NOMO-1 treated with dmso at 0.1 percent for 144 hours (cell line): ENCODE data around the gene PTPRJ.
A peak's percentile ranks its signal among the peaks of the same experiment; 100 is the strongest.
"Not testable (repeated sequence)": the region's sequence is repeated elsewhere in the genome, so short reads cannot be mapped to it uniquely, and the experiment has no call there.

ENCODE experiments used
- DNase-seq: peaks from one replicate; lab custom pipeline; 2025; ENCODE audit not compliant: unreplicated experiment; lab: John Stamatoyannopoulos, UW

Gene PTPRJ

DNA sequence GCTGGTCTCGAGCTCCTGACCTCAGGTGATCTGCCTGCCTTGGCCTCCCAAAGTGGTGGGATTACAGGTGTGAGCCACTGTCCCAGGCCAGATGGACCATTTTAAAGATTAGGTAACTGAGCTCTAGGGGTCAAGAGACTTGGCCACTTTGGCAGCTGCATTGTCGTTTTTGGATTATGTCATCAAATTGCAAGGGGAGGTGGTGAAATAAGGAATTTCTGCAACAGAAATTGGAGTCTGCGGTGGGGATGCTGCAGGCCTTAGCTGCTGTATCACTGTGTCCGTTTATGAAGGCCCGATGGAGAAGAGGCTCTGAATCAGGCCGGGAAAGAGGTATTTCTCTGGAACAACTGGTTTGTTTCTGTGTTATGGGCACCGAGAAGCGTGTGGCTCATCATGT, 34.6 kb downstream of the PTPRJ start:
- peak; percentile 32 for DNase-seq

GRCh38 chr11:48017105-48017830, 36.9 kb downstream of the PTPRJ start:
- DNase-seq = no peak

DNA sequence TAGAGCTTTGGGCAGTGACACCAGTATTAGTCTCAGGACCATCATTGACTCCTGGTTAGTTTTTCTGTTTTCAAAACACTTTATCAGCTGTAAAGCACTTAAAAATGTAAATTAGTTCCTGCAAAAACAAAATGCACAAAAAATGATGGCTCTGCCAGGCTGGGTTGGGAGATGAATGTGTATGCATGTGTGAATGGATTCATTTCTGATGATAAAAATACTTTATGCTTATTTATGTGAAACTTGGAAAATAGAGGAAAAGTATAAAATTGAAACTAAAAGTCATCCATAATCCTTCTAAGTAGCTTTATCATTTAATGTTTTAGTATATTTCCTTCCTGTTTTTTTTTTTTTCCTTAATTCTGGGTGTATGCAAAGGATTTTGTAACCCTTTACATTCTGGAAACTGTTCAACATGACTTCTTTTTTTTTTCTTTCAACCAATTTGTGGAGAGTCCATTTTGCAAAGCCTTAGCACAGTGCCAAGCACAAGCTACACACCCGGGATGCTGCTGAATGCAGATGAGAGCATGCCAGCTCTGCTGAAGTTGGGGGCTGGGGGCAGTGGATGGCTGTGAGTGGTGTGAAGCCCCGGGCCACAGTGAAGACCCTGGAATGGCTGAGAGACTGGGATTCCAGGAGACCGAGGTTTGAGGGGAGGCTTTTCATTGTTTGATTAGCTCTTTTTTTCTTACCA, 37.6 kb downstream of the PTPRJ start:
- no peak for DNase-seq

DNA sequence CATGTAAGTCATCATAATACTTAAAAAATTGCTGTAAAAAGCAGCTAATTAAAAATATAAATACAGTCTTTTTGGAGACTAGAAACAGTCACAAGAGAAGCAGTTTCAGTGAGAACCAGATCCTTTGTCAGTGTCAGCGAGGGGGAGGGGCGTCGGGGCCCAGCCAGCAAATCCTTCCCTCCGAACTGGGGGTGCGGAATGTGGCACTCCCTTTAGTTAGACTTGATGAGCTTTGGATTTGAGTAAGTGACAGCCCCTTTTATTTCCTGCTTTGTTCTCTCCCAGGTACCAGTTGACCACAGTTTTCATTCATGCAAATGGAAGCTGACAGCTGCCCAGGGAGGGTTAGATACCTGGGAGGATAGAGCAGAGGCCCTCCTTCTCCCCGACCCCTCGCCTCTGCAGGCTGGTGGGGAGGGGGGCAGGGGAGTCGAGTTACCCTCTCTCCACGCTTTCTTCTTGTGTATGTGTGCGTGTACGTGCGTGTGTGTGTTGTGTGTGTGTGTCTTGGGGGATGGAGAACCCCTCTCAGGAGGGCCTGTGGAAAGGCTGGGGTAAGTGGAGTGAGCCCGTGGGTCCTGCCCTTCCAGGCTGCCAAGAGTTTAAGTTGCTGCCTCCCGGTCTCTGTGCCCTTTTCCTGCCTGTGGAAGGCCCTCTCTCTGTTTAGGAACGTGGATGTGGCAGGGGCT, 38.3 kb downstream of the PTPRJ start:
- no peak for DNase-seq

GRCh38 chr11:48019217-48019584, 38.8 kb downstream of the PTPRJ start:
- DNase-seq = peak; percentile 49

DNA sequence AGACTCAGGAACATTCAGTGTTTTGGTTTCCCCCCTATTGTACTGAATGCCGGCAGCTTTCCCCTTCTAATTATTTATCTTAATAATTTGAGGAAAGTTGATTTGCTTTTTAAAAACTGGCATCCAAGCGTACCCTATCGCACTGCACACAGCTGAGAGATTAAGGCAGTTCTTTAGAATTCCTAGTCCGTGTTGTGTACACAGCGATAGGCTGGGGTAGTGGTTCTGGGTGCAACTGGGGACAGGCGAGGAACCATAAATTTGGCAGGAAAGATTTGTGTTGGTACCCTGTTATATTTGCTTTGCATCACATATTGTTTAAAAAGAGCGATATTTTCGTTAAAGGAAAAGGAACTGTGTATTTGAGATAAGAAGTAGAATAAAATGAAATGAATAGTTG, 39.2 kb downstream of the PTPRJ start:
- no peak for DNase-seq

DNA sequence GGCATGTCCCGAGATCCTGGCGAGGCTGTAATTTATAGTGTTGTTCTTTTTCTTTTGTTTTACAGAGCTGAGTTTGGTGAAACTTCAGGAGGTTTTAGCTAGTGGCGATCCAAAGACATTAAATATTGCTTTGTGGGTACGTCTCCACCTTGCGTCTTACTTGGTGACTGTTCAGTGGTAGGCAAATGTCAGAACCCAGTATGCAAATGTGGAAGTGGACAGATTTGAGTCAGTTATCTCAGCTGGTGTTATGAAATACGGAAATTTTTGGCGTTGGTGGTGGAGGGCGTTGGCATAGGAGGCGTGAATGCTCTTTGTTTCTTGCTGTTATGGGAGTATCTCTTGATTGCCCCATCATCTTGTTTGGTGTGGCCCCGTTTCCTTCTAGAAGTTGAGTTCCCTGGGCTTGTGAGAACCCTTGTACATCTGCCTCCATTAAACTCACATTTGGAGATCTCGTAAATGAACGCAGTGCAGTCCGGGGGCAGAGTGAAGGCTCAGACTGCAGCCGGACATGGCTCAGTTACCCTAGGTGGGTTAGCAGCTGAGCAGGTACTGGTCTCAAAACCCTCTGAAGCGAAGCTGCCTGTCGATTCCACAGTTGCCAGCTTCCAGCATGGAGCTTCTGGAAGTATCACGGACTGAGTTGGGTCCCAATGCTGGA, 39.9 kb downstream of the PTPRJ start:
- peak; percentile 98 for DNase-seq

GRCh38 chr11:48021201-48021820, 41.0 kb downstream of the PTPRJ start:
- DNase-seq = not testable (repeated sequence)

- no peak for DNase-seq
Observed at GRCh38 chr11:48022445-48022844, 42.1 kb downstream of the PTPRJ start.

DNA sequence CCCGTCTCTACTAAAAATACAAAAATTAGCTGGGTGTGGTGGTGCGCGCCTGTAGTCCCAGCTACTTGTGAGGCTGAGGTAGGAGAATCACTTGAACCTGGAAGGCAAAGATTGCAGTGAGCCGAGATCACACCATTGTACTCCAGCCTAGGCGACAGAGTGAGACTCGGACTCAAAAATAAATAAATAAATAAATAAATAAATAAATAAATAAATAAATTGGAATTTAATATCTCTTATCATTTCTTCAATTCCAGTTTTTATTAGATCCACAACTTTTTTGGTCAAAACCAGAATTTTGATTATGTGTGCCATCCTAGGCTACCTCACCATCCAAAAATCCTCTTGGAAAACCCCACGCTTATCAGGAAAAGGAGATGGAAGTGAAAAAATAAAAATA, 43.2 kb downstream of the PTPRJ start:
- not testable (repeated sequence) for DNase-seq

DNA sequence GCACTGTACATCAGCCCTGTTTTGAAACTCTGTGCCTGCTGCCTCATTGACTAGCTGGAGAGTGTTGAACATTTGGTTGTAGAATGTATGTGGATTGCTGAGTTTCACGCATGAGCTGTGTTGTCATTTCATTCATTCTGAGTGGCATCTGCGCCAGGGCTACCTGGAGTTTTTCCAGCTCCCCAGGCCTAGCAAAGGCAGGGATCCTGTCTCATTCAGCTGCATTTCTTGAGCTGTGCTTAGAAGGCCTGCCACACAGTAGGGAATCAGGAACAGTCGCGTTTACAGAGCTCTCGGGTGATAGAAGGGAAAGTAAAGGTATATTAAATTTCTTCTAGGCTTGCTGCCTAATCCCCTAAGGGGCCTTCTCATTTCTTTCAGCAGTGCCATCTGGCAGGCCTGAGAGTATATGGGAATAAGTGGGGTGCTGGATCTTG, 44.3 kb downstream of the PTPRJ start:
- DNase-seq = no peak

- no peak for DNase-seq
Observed at GRCh38 chr11:48025293-48025983, 45.1 kb downstream of the PTPRJ start.

- DNase-seq = no peak
Observed at GRCh38 chr11:48025984-48026340, 45.6 kb downstream of the PTPRJ start.

DNA sequence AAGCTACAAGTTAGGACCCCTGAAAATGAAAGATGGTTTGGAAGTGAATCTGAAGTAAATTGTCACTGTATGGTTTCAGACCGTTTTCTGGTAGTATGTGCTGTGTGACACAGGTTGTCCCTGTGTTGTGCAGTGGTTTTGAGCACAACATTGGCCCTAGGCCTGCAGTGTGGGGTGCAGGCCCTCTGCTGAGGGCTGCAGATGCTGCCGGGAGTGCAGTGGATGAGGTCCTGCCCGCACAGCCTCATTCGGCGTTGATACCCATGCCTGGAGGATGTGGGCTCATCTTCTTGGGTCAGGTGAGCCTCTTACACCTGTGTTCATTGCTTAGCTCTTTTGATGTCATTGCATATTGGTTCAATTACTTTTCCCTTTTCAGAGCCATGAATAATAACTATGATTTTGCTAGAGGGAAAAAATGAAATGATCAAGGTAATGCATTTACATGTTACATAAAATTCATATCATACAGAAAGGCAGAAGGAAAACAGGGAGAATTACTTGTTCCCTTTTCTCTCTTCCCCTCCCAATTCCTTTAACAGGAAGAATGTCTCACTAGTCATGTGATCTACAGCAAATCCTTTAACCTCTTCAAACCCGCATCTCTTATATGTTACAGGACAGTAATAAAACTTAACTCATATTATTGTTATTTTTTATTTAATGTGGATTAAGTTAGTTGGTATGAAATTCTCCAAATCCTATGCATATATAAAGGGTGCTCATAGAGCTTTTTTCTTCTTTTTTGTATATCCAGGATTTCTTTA, 48.7 kb downstream of the PTPRJ start:
- no peak for DNase-seq

DNA sequence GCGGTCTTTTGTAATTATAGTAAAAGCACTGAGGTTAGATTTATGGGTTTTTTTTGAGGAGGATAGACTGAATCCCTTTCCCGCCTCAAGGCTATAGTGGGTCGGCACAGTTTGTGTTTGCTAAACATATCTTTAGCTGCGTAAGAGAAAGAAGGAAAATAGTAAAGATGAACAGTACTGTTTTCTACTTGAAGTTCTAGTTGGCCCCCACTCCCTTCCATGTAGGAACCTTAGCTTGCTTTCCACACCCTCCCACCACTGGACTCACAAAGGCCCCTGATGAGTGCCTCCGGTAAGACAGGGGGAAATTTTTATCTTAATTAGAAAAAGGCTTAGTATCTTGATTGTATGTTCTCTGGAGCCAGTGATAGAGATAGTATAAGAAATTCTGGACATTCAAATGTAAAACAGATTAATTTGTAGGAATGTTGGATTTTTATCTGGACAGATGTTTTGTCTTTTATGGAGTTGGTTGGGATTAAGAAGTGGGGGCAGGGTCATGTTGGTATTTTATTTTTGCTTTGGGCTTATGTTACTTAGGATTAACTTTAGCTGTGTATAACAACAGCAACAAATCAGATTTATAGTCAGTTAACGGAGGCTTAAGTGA, 49.4 kb downstream of the PTPRJ start:
- DNase-seq = no peak

DNA sequence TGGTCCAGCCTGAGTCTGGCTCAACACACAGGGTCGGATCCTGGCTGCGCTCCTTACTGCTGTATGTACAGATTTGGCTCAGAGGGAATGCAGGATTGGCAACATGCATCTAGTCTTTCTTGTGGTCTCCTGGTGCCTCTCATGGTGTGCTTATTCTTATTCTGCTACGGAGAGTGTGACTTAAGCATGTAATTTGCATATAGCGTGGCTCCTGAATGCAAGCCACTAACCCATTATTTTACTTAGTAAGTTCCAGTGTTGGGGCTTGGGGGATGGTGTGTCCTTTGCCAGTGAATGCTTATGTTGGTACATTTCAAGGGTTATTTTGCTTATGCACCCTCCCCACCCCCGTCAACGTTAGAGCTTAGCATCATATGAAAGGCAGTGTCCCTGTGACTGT, 51.2 kb downstream of the PTPRJ start:
- no peak for DNase-seq

- no peak for DNase-seq
Observed at GRCh38 chr11:48032721-48033120, 52.4 kb downstream of the PTPRJ start.

DNA sequence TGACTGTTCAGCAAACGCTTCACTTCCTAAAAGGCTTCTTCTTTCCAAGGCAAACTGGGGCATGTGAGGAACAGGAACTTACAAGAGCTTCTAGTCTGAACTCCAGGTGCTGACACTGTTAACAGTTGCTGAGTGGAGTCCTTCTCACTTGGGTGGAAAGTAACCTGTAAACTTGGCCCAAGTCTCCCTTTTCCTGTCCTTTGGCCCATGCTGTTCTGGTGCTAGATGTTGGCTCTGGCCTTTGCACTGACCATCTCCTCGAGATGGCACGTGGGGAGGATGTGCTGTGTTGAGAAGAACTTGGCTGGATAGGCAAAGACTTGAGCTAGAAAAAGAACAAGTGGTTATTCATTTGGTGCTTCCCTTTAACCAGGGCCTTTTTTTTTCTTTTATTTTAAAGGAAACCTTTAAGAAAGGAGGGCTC, 53.6 kb downstream of the PTPRJ start:
- peak; percentile 47 for DNase-seq
